SK-N-SH treated with all-trans-retinoic acid at 6 μM for 48 hours (cell line): ENCODE measurements around the gene FGB.

ENCODE experiments used
- PPARA ChIP-seq: fragments of 250-450 bp; sonication (Bioruptor Pico); IDR thresholded peaks from 2 replicates; pipeline ENCODE4 v1.5.0; 2020; ENCODE audit warnings: mild to moderate bottlenecking, borderline replicate concordance
- RARB ChIP-seq: fragments of 250-450 bp; sonication (Bioruptor Pico); IDR thresholded peaks from 2 replicates; pipeline ENCODE4 v1.8.0; 2021; ENCODE audit warnings: mild to moderate bottlenecking, moderate library complexity
- TF ChIP-seq, protein P1 (sequence below): fragments of 250-450 bp; sonication (Bioruptor Pico); IDR thresholded peaks from 2 replicates; pipeline ENCODE4 v1.8.0; 2020; ENCODE audit warnings: mild to moderate bottlenecking, moderate library complexity, borderline replicate concordance

DNA sequence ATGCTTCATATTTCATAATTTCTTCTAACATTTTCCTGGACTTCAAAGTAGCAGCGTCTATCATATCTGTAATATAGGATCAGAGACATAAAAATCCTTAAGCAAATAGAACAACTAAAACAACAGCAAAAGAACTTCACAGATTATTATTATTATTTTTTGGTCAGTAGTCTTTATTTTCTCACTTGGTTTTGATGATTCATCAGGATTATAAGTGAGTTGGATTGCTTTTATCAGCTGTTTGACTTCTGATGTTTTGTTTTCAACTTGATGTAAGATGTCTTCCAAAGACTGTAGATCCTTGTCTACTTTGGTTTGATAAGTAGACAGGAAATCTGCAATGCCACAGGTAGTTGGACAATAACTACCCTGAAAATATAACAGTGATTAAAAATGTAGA is 49.0 kb downstream of the FGB start:
- no peak for TF ChIP-seq RARB (CRISPR knock-in tag)
- no peak for TF ChIP-seq PPARA (CRISPR knock-in tag)
- TF ChIP-seq, protein P1, sequence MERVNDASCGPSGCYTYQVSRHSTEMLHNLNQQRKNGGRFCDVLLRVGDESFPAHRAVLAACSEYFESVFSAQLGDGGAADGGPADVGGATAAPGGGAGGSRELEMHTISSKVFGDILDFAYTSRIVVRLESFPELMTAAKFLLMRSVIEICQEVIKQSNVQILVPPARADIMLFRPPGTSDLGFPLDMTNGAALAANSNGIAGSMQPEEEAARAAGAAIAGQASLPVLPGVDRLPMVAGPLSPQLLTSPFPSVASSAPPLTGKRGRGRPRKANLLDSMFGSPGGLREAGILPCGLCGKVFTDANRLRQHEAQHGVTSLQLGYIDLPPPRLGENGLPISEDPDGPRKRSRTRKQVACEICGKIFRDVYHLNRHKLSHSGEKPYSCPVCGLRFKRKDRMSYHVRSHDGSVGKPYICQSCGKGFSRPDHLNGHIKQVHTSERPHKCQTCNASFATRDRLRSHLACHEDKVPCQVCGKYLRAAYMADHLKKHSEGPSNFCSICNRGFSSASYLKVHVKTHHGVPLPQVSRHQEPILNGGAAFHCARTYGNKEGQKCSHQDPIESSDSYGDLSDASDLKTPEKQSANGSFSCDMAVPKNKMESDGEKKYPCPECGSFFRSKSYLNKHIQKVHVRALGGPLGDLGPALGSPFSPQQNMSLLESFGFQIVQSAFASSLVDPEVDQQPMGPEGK (CRISPR knock-in tag), result no peak
